RPMI8226 (cell line): ENCODE data around the gene ACTG2.

Experiments used
- DNase-seq: peaks from one replicate; pipeline ENCODE4 v3.0.0-alpha.2; 2015

Gene ACTG2

DNA sequence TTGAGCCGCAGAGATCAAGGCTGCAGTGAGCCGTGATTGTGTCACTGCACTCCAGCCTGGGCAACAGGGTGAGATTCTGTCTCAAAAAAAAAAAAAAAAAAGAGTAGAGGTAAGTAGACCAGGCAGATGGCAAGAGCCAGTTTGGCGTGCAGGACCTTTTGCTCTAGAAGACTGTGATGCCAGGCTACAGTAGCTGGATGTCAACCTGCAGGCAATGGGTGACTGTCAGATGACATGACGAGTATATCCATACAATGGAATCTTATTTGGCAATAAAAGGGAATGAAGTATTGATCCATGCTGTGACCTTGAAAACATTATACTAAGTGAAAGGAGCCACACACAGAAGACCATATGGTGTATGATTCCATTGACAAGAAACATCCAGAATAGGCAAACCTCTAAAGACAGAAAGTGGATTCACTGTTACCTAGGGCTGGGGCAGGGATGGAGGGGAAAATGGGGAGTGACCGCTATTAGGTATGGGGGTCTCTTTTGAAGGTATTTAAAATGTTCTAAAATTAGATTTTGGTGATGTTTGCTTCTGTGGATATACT is 22.7 kb downstream of the ACTG2 start:
- DNase-seq, result no peak

DNA sequence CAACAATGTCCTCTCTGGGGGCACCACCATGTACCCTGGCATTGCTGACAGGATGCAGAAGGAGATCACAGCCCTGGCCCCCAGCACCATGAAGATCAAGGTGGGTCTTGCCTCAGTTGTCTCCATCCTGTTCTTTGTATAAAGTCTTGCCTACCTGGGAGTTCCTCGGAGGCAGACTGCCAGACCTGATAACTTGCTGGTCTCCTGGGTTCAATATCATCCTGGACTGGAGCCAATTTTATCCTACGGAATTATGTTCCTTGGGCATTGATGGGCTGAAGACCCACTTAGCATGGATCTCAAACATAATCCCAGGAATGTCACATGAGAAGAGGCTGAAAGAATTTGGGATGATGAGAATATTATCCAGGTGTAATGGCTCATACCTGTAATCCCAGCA is 23.9 kb downstream of the ACTG2 start:
- DNase-seq, result no peak

GRCh38 chr2:73917296-73917695 is 24.5 kb downstream of the ACTG2 start:
- DNase-seq, result no peak

- DNase-seq, result no peak
These were observed 24.9 kb downstream of the ACTG2 start for GRCh38 chr2:73917696-73918207.

GRCh38 chr2:73918856-73919255 is 26.0 kb downstream of the ACTG2 start:
- no peak for DNase-seq

- no peak for DNase-seq
These were observed 26.9 kb downstream of the ACTG2 start for GRCh38 chr2:73919596-73920228.

DNA sequence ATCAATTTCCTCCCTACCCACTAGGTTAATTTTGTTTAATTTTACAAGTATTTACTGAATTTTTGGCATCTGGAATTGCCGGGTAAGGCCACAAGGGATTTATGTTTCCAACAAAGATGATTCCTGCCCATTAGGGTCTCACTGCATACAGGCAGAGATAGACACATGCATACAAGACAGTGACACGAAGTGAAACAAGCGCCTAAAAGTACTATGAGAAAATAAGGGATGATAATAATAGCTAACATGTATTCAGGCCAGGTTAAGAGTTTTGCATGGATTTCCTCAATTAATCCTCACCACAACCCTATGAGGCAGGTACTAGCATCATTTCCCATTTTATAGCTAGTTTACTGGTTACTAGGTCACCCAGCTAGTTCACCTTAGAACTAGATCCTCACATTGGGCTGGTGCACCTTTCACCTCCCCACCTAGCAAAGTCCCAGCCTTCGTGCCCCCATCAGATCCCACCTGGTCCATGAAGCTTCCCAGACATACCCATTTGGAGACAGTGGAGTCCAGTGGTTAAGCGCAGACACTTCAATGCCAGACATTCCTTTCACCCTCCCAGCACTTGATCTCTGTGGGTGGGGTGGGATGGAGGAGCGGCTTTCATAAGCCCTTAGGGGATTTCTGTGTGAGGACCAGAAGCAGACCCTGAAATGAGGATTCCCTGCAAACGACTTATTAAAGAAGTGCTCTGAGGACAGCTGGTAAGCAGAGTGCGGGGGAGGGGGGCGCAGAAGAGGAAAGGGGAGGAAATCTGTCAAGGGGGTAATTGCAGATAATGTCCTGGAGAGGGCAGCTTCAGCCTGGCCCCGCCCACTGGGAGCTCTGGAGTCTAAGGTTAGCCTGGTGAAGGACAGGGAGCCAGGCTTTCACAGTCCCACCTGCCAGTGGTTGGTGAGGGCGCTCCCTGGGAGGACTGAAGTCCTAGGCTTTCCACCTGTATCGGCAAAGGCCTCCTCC is 28.1 kb downstream of the ACTG2 start:
- peak; percentile 26 for DNase-seq

DNA sequence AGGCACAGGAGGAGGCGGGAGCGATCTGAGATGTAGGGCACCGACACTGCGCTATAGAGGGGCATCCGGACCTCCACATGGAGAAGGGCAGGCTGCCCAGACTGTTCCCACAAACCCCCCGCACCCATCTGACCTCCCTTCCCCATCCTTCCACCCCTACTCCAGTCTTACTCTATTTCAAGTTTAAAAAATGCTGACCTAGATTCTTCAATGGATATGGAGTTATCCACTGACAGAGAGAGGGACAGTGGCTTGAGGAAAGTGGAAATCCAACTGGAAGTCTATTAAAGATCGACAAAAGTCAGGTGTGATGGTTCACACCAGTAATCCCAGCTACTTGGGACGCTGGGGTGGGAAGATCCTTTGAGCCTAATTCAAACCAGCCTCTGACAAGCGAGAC is 28.8 kb downstream of the ACTG2 start:
- no peak for DNase-seq

- DNase-seq, result peak; percentile 17
These were observed 29.9 kb downstream of the ACTG2 start for GRCh38 chr2:73922681-73923080.

GRCh38 chr2:73925033-73925704 is 32.4 kb downstream of the ACTG2 start:
- peak; percentile 14 for DNase-seq

DNA sequence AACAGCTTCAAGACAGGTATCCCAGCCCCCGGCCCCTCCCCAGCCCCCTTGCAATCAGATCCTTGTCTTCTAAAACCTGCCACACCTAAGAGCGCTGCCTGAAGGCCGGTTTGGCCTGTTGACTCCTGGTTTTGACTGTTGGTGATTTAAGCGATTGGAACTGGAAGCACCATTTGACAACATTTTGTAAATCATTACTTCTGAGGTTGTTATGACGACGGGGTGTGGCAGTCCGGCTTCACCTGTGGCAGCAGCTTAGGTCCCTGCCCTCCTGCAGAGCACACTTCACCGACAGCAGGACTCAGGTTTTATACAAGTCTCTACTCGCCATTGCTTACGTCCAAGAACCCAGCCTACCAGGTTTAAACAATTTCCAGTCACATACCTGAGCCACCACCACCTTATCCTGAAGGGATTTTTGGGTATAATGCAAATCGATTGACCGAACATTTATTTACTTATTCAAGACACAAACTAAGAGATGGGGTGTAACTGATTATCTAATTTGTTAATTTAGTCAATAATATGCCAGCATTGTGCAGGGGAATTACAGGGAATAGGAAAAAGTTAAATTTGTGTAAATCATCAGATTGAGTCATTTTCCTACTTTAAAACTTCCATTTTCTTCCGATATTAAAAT is 33.2 kb downstream of the ACTG2 start:
- DNase-seq, result no peak

- peak; percentile 99 for DNase-seq
These were observed 33.9 kb downstream of the ACTG2 start, which contains the start of gene DGUOK for GRCh38 chr2:73926493-73927327. TSS of gene DGUOK (plus strand) at chr2:73926880. CDS start at chr2:73926911, 31 bp downstream.

DNA sequence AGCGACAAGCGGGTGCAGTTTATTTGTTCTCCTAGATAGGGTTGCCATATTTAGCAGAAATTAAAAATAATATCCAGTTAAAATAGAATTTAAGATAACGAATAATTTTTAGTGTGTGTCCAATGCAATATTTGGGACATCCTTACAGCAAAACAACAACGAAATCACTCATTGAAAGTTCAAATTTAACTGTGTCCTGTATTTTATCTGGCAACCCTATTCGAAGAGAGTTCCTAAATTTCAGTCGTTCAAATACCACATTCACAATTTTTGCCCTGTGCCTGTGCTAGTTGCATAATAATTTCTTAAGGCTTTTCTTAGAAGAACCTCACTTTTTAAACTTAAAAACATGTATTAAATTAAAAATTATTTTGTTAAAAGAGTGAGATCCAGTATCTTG is 34.5 kb downstream of the ACTG2 start:
- DNase-seq, result no peak

GRCh38 chr2:73928963-73929347 is 36.1 kb downstream of the ACTG2 start:
- DNase-seq, result no peak

DNA sequence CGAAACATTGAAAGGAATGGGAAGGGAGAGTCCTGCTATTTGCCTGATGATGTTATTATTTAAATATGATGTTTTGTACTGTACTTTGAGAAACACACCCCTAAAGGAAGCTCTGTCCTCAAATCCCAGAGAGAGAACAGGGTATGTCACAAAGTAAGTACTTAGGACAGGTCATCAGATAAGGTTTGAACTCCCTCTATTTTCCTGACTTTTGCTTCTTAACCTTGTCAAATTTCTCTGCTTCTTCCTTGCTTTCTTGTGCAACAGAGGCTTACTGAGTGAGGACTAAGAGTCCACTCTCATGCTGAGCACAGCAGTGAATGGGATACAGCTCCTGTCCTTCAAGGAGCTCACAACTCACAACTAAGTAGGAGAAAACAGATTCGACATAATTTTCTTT is 37.6 kb downstream of the ACTG2 start:
- no peak for DNase-seq

DNA sequence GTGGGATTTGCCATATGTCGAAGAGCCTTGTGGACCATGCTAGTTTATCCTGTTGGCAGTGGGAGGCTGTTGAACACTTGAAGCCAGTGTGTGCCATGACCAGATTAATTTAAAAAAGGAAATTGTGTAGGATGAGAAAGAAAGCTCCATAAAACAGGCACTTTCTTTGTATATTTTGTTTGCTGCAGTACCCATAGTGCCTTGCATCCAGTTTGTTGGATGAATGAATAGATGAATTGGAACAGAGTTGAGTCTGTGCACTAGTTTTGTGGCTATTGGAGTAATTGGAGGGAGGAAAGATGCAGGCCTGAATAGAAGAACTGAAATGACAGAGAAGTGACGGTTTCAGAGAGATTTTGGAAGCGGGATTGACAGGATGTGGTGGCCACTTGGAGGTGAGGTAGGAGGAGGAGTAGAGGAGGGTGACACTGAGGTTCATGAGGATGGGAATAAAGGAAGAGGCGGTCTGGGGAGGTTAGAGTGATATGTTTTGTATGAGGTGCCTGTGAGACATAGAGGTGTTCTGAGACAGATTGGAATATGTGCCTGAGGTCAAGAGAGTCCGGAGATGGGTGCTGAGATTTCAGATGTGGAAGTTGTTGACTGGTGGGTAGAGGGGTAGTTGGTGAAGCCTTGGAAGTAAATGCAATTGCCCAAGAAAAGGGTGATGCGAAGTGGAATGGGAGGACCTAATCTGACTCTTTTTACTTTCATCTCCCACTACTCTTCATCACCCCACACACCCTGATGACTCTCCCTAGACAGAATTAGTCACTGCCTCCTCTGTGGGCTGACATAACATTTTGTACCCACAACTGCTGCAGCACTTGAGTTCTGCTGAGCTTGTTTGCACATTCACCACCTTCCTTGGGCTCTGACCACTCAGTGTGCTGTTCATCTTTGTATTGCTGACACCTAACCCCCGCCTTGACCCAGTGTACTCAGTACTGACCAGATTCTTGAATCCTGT is 39.0 kb downstream of the ACTG2 start:
- DNase-seq, result no peak

GRCh38 chr2:73933194-73933593 is 40.4 kb downstream of the ACTG2 start:
- no peak for DNase-seq

DNA sequence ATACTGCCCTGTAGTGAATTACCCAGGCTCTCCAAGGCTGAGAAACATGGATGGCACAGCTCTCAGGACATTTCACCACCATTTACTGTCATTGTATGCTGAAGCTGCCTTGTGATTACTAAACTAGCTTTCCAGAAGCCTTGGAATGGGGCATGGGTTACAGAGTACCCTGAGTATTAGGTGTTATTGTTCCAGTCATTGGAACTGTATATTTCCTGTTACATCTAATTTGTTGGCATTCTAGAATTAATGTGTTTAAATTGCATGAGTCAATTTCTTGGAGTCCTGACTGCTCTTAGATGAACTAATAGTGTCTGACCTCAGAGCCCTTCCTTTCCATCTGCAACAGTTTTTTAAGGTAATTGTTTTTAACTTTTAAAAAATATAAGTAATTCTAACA is 42.8 kb downstream of the ACTG2 start:
- DNase-seq, result no peak

- no peak for DNase-seq
These were observed 44.5 kb downstream of the ACTG2 start for GRCh38 chr2:73937103-73937885.

- DNase-seq, result no peak
These were observed 45.1 kb downstream of the ACTG2 start for GRCh38 chr2:73937899-73938298.
